HFF-Myc (cell line): ENCODE measurements around the gene SPATA31C2.
"Not testable (repeated sequence)": the region's sequence is repeated elsewhere in the genome, so short reads cannot be mapped to it uniquely, and the experiment has no call there.

ENCODE experiments used
- DNase-seq: peaks from one replicate; pipeline ENCODE4 v3.0.0-alpha.2; 2011; ENCODE audit warnings: low read depth; ENCODE audit errors: extremely low read depth
- H3K4me3 ChIP-seq: replicated peaks from 2 replicates; pipeline ENCODE4 v1.5.1; 2011; ENCODE audit warnings: low read depth, mild to moderate bottlenecking, control low read depth, low read length
- CTCF ChIP-seq: IDR thresholded peaks from 2 replicates; pipeline ENCODE4 v1.5.1; 2012; ENCODE audit warnings: mild to moderate bottlenecking, low read depth, low read length, control low read depth; ENCODE audit errors: missing control alignments

Gene SPATA31C2

DNA sequence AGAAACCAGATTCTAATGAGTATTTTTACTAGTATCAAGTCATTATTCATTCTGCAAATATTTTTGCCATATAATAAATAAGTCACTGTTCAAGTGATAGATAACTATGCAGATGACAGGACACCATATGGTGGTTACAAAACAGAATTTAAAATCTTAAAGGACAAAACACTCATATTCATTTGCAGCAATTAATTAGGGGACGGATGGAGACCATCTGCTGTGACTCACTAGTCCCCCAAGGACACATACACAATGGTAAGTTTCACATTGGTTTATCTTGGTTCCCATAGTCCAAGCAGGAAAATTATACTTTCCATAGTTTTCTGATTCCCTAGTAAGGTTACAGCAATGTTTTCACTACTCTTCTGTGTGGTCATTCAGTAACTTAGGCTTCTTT, 28.4 kb upstream of the SPATA31C2 start:
- DNase-seq: no peak
- H3K4me3 ChIP-seq: no peak overlapping the region
- TF ChIP-seq CTCF: no peak

GRCh38 chr9:88164850-88165249, 26.6 kb upstream of the SPATA31C2 start:
- no peak for DNase-seq

GRCh38 chr9:88161144-88161543, 22.9 kb upstream of the SPATA31C2 start:
- TF ChIP-seq CTCF: no peak
- no peak overlapping the region for H3K4me3 ChIP-seq
- no peak for DNase-seq

More at GRCh38 chr9:88164850-88165249, 26.6 kb upstream of the SPATA31C2 start:
- TF ChIP-seq CTCF: no peak
- no peak overlapping the region for H3K4me3 ChIP-seq

DNA sequence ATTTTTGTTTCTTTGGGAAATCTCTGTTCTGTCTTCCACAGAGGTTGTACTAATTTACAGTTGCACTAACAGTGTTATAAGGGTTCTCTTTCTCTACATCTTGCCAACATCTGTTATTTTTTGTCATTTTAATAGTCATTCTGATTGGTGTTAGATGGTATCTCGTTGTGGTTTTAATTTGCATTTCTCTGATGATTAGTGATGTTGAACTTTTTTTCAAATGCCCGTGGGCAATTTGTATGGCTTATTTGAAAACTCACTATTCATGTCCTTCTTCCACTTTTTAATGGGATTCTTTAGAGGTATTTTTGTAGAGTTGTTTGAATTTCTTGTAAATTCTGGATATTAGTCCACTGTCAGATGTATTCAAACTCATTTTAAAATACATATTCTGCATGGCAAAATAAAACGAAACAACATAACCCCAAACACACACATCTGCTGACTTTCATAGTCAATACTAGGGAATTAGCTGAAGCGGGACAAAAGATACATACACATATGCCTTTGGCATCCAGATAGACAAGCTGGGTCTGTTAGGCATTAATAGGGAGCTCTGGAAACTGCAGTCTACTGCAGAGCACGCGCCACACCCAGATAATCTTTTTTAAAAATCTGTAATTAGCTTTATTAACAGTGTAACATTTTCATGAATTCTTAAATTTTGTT, 5.8 kb upstream of the SPATA31C2 start:
- DNase-seq: peak; percentile 3
- no peak for TF ChIP-seq CTCF
- H3K4me3 ChIP-seq: no peak overlapping the region

DNA sequence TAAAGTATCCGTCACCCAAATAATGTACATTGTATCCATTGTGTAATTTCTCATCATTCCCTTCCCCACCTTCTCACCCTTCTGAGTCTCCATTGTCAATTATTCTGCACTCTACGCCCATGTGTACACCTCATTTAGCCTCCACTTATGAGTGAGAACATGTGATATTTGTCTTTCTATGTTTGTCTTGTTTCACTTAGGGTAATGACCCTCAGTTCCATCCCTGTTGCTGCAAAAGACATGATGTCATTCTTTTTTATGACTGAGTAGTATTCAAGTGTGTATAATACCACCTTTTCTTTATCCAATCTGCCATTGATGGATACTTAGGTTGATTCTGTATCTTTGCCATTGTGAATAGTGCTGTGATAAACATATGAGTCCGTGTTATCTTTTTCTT, 4.9 kb upstream of the SPATA31C2 start:
- TF ChIP-seq CTCF: no peak
- H3K4me3 ChIP-seq: no peak overlapping the region
- no peak for DNase-seq

DNA sequence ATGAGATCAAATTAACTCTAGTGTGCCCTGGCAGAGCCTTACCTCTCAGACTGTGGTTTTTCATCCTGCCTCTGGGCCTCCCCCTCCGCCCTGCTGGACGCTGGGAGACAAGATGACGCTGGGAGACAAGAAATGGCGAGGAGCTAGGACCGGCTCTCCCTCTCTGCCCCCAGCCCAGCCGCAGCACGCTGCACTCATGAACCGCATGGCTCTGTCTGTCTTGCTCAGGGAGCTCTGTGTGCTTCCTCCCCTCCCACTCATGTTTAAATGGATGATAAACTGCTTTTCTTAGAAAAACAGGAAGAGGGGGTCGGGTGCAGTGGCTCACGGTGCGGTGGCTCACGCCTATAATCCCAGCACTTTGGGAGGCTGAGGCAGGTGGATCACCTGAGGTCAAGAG, 4.7 kb downstream of the SPATA31C2 start:
- DNase-seq, H3K4me3 ChIP-seq: not testable (repeated sequence)

- H3K4me3 ChIP-seq, DNase-seq: not testable (repeated sequence)
Observed at GRCh38 chr9:88129556-88129955, 8.7 kb downstream of the SPATA31C2 start.

GRCh38 chr9:88127700-88128300, 10.5 kb downstream of the SPATA31C2 start:
- H3K4me3 ChIP-seq, DNase-seq: not testable (repeated sequence)

DNA sequence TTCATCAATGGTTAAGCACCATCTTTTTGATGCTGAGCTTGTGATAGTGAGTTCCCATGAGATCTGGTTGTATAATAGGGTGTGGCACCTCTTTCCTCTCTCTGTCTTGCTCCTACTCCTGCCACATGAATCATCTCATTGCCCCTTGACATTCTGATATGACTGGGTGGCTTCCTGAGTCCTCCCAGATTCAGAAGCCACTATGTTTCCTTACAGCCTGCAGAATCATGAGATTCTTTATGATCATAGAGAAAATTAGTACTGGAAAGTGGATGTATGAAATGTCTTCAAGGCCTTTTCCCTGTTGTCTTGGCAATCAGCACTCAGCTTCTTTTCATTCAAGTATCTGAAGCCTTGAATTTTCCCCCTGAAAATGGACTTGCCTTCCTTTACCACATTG, 14.9 kb downstream of the SPATA31C2 start:
- not testable (repeated sequence) for DNase-seq, H3K4me3 ChIP-seq

DNA sequence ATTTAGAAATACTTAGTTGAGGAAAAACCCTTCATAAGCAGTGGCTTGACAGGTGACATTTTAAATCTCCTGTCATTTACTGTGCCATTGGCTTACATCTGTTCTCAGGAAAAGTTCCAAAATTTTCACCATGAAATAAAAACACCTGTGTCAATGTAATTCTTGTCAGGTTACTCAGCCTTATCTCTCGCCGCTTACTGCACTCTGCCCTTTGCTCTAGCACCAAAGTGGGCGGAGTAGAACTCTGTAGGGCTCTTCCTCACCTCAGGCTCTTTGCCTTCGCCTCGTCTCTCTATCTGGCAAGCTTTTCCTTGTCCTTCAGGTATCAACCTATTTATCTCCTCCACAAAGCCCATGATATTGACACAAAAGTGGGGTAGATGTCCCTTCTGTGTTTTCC, 20.2 kb downstream of the SPATA31C2 start:
- not testable (repeated sequence) for DNase-seq, H3K4me3 ChIP-seq

DNA sequence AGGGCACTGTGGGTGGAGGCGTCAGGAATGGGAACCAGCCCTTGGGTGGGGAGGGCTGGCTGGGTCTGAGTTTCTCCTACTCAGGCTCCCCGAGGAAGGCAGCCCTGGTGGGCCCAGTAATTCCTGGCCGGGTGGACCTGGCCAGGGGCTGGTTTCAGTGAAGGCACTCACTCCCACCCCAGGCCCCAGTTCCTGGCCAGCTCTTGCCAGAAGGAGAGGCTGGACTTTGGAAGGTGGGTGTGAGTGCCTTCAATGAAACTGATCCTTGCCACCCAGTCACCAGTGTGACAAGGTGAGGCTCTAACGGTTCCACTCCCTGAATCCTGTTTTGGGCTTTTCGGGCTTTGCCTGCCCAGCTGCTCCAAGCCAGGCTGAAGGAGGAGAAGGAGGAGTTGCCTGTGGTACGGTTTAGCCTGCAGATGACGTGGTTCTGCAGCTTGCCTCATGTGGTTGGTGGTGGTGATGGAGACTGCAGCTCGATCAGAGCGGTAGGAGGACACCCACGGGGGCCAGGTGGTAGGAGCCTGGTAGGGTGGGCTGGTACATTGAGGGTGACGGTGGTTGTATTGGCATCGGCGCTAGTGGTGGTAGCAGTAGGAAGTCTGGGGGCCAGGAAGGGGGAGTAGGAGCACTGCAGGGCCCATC, 23.2 kb downstream of the SPATA31C2 start:
- not testable (repeated sequence) for DNase-seq, H3K4me3 ChIP-seq

- not testable (repeated sequence) for H3K4me3 ChIP-seq, DNase-seq
Observed at GRCh38 chr9:88114283-88114967, 23.9 kb downstream of the SPATA31C2 start.
